K562 (cell line): ENCODE measurements around the gene PRRG4.

Experiments used
- HDAC6 ChIP-seq: IDR thresholded peaks from 2 replicates; pipeline ENCODE4 v1.6.1; 2012; ENCODE audit warnings: low read depth, mild to moderate bottlenecking, control low read depth, inconsistent platforms, low read length, moderate library complexity
- ZSCAN29 ChIP-seq: fragments of 450-650 bp; IDR thresholded peaks from 2 replicates; pipeline ENCODE4 v1.6.1; 2017
- TF ChIP-seq, protein P1 (sequence below): sonication (generic); formaldehyde crosslinking; IDR thresholded peaks from 2 replicates; pipeline ENCODE4 v1.5.0; 2020; ENCODE audit warnings: missing genetic modification reagents

DNA sequence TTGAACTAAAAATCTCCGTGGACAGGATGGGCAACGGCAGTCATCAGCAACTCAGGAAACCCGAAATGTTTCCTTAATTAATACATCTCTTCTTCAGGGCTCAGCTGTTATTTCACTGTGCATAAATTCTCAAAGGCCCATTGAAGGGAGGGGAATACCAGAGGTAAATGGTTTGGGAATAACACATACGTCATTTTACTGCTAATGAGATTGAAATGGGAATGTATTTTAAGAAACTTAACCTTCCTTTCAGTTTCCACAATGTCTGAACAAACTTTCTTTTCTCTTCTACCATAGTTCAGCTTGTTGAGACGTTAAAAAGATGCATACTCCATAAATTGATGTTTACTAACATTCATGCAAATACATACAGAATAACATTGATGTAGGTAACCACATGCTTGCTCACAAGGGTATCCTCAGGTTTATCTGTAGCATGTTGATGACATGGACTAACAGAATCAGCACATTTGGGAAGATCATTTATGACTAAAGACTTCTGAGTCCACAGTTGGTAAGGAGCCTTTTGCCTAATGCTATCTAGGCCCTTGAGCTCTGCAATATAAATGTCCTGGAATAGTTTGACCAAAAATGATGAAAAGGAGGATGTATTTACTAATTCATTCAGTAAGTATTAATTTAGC, 7.7 kb upstream of the PRRG4 start:
- no peak for TF ChIP-seq HDAC6
- no peak for TF ChIP-seq ZSCAN29
- TF ChIP-seq, protein P1, sequence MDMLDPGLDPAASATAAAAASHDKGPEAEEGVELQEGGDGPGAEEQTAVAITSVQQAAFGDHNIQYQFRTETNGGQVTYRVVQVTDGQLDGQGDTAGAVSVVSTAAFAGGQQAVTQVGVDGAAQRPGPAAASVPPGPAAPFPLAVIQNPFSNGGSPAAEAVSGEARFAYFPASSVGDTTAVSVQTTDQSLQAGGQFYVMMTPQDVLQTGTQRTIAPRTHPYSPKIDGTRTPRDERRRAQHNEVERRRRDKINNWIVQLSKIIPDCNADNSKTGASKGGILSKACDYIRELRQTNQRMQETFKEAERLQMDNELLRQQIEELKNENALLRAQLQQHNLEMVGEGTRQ (CRISPR knock-in tag) = no peak
